Measurements from ENCODE around the gene SFTPB.
A peak's percentile ranks its signal among the peaks of the same experiment; 100 is the strongest.

SFTPB gene

DNA sequence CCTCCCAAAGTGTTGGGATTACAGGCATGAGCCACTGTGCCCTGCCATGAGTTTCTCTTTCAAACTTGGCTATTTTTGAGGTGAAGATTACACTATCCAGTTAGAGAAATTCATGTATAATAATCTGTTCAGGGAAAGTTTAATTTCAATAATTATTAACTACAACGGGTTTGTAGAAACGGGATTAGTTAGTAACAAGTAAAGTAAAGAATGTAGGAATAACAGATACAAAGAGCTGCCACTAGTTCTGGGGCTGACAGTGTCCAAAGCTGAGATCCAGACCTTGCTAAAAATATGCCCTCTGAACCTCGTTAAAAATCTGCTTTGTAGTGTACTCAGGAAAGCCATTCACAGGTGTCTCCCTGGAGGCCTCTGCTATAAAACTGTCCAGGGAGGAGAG, 16.9 kb downstream of the SFTPB start:
- no CpG with 5 or more reads among the region's 3 CpGs for WGBS, 2 donors (ENCODE audit: extremely low coverage in 2 of 2, insufficient read length in 2 of 2, insufficient replicate concordance in 1 of 2)

GRCh38 chr2:85650456-85650855, 17.5 kb downstream of the SFTPB start:
- no peaks in the 10 kb centered on the region for H3K4me1 ChIP-seq (ENCODE audit: control insufficient read depth in 2 of 2, insufficient read depth in 1 of 2, low read depth in 1 of 2, low read length in 2 of 2)
- WGBS, 2 donors (ENCODE audit: extremely low coverage in 2 of 2, insufficient read length in 2 of 2, insufficient replicate concordance in 1 of 2) = no CpG with 5 or more reads among the region's 4 CpGs
- H2AK5ac ChIP-seq (ENCODE audit: low read depth, low read length) = no peak overlapping the region
- H3K79me1 ChIP-seq (ENCODE audit: low read depth, low read length) = peaks cover 2% of the 10 kb centered on the region
- no peak overlapping the region for H2BK15ac ChIP-seq (ENCODE audit: low read length)
- no peak overlapping the region for H3K23ac ChIP-seq (ENCODE audit: low read depth, low read length, poor library complexity)
- no peak overlapping the region for H3K9ac ChIP-seq (ENCODE audit: low read depth, low read length, poor library complexity)
- H2BK120ac ChIP-seq (ENCODE audit: low read depth, low read length) = no peak overlapping the region
- peak overlapping the region; percentile 53 for H4K91ac ChIP-seq (ENCODE audit: low read depth, low read length, poor library complexity)
- peaks cover 50 to 87% of the 10 kb centered on the region in 2 donors for H3K36me3 ChIP-seq (replicated peaks in 1 of 2; ENCODE audit: control insufficient read depth in 2 of 2, insufficient read depth in 2 of 2, low read length in 2 of 2)
- no peak for DNase-seq (ENCODE audit: low spot score)
- no peaks in the 10 kb centered on the region for H3K27me3 ChIP-seq (ENCODE audit: control insufficient read depth in 3 of 3, insufficient read depth in 3 of 3, low read depth in 1 of 3, low read length in 3 of 3)
- no peak overlapping the region for H3K18ac ChIP-seq (ENCODE audit: low read length)
- no peak overlapping the region for H3K14ac ChIP-seq (ENCODE audit: low read length)
- no peak overlapping the region for H3K4me2 ChIP-seq (ENCODE audit: insufficient read depth, low read length, poor library complexity, severe bottlenecking)
- H3K9me3 ChIP-seq (replicated peaks in 1 of 2; ENCODE audit: control insufficient read depth in 2 of 2, insufficient read depth in 1 of 2, low read depth in 1 of 2, low read length in 2 of 2) = peaks cover 0 to 1% of the 10 kb centered on the region in 2 donors
- H2BK12ac ChIP-seq (ENCODE audit: low read length) = no peak overlapping the region
- H3K4ac ChIP-seq (ENCODE audit: low read length) = no peak overlapping the region
- H4K8ac ChIP-seq (ENCODE audit: low read depth, low read length) = no peak overlapping the region
- no peak overlapping the region for H2BK5ac ChIP-seq (ENCODE audit: low read length)
- H2AFZ ChIP-seq (ENCODE audit: low read length) = no peak overlapping the region
- no peak overlapping the region for H3K27ac ChIP-seq (replicated peaks; ENCODE audit: low read length)
- no peak overlapping the region for H3K4me3 ChIP-seq (ENCODE audit: low read length in 2 of 2)

More for the DNA sequence above, 16.9 kb downstream of the SFTPB start:
- Histone ChIP-seq H3K23ac (ENCODE audit: low read depth, low read length, poor library complexity) (no peak overlapping the region), H2BK12ac (ENCODE audit: low read length) (no peak overlapping the region), H2AFZ (ENCODE audit: low read length) (no peak overlapping the region), H3K27me3 (ENCODE audit: control insufficient read depth in 3 of 3, insufficient read depth in 3 of 3, low read depth in 1 of 3, low read length in 3 of 3) (no peaks in the 10 kb centered on the region), H4K8ac (ENCODE audit: low read depth, low read length) (no peak overlapping the region), H4K91ac (ENCODE audit: low read depth, low read length, poor library complexity) (no peak overlapping the region), H3K4ac (ENCODE audit: low read length) (no peak overlapping the region), H2AK5ac (ENCODE audit: low read depth, low read length) (no peak overlapping the region), H3K9ac (ENCODE audit: low read depth, low read length, poor library complexity) (no peak overlapping the region), H3K9me3 (replicated peaks in 1 of 2; ENCODE audit: control insufficient read depth in 2 of 2, insufficient read depth in 1 of 2, low read depth in 1 of 2, low read length in 2 of 2) (peaks cover 0 to 1% of the 10 kb centered on the region in 2 donors), H2BK5ac (ENCODE audit: low read length) (no peak overlapping the region), H3K36me3 (replicated peaks in 1 of 2; ENCODE audit: control insufficient read depth in 2 of 2, insufficient read depth in 2 of 2, low read length in 2 of 2) (peaks cover 48 to 87% of the 10 kb centered on the region in 2 donors), H3K18ac (ENCODE audit: low read length) (no peak overlapping the region), H3K4me1 (ENCODE audit: control insufficient read depth in 2 of 2, insufficient read depth in 1 of 2, low read depth in 1 of 2, low read length in 2 of 2) (no peaks in the 10 kb centered on the region), H3K4me3 (ENCODE audit: low read length in 2 of 2) (no peak overlapping the region), H3K79me1 (ENCODE audit: low read depth, low read length) (peaks cover 2% of the 10 kb centered on the region), H3K4me2 (ENCODE audit: insufficient read depth, low read length, poor library complexity, severe bottlenecking) (no peak overlapping the region), H3K14ac (ENCODE audit: low read length) (no peak overlapping the region), H3K27ac (replicated peaks; ENCODE audit: low read length) (no peak overlapping the region), H2BK120ac (ENCODE audit: low read depth, low read length) (no peak overlapping the region), H2BK15ac (ENCODE audit: low read length) (no peak overlapping the region)
- no peak for DNase-seq (ENCODE audit: low spot score)

DNA sequence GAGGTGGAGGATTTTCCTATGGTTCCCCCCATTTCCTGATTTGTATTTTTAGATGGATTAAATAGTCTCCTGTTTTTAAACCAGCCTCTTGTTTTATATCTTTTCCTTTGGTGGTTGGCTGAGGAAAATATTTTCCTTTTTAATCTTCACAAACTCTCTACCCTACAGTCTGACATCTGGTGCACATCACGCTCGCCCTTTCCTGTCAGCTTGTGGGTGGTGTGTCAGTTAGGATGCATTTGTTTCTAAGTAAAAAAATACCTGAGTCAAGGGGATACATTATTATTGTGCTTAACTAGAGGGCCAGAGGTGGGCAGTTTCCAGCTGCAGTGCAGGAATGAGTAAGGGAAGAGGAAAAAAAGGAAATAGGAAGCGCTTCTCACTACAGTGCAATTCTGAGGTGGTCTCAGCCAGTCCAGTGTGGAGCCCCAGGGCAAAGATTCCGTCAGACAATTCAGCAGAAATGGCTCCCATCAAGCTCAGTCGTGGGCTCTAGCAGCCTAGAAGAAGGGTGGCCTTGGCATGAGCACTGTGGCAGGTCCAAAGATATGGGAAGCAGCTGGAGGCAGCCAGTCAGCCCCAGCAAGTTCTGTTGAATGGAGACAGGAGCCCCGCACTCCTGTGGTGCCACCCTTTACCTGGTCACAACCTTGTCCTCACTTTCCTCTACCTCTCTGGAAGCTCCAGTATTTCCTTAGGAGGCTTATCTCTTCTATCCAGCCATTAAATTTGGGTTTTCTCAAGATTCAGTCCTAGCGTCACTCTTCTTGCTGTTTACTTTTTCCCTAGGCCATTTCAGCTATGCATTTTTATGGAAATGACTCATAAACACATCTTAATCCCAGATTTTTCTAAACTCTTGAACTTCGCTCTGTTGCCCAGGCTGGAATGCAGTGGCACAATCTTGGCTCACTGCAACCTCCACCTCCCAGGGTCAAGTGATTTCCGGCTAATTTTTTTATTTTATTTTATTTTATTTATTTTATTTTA, 18.5 kb downstream of the SFTPB start:
- H3K14ac ChIP-seq (ENCODE audit: low read length) = no peak overlapping the region
- no peak overlapping the region for H2BK12ac ChIP-seq (ENCODE audit: low read length)
- no peak overlapping the region for H2AK5ac ChIP-seq (ENCODE audit: low read depth, low read length)
- no peaks in the 10 kb centered on the region for H3K4me1 ChIP-seq (ENCODE audit: control insufficient read depth in 2 of 2, insufficient read depth in 1 of 2, low read depth in 1 of 2, low read length in 2 of 2)
- H3K4me3 ChIP-seq (ENCODE audit: low read length in 2 of 2) = no peak overlapping the region
- H3K9ac ChIP-seq (ENCODE audit: low read depth, low read length, poor library complexity) = no peak overlapping the region
- no CpG with 5 or more reads among the region's 9 CpGs for WGBS, 2 donors (ENCODE audit: extremely low coverage in 2 of 2, insufficient read length in 2 of 2, insufficient replicate concordance in 1 of 2)
- H3K79me1 ChIP-seq (ENCODE audit: low read depth, low read length) = peaks cover 2% of the 10 kb centered on the region
- H3K27ac ChIP-seq (replicated peaks; ENCODE audit: low read length) = no peak overlapping the region
- peaks cover 0 to 1% of the 10 kb centered on the region in 2 donors for H3K9me3 ChIP-seq (replicated peaks in 1 of 2; ENCODE audit: control insufficient read depth in 2 of 2, insufficient read depth in 1 of 2, low read depth in 1 of 2, low read length in 2 of 2)
- H3K4me2 ChIP-seq (ENCODE audit: insufficient read depth, low read length, poor library complexity, severe bottlenecking) = no peak overlapping the region
- DNase-seq (ENCODE audit: low spot score) = no peak
- H4K91ac ChIP-seq (ENCODE audit: low read depth, low read length, poor library complexity) = no peak overlapping the region
- no peak overlapping the region for H4K8ac ChIP-seq (ENCODE audit: low read depth, low read length)
- no peak overlapping the region for H2AFZ ChIP-seq (ENCODE audit: low read length)
- H3K36me3 ChIP-seq (replicated peaks in 1 of 2; ENCODE audit: control insufficient read depth in 2 of 2, insufficient read depth in 2 of 2, low read length in 2 of 2) = peaks cover 56 to 95% of the 10 kb centered on the region in 2 donors
- H2BK15ac ChIP-seq (ENCODE audit: low read length) = no peak overlapping the region
- no peak overlapping the region for H2BK5ac ChIP-seq (ENCODE audit: low read length)
- H2BK120ac ChIP-seq (ENCODE audit: low read depth, low read length) = no peak overlapping the region
- no peak overlapping the region for H3K4ac ChIP-seq (ENCODE audit: low read length)
- no peaks in the 10 kb centered on the region for H3K27me3 ChIP-seq (ENCODE audit: control insufficient read depth in 3 of 3, insufficient read depth in 3 of 3, low read depth in 1 of 3, low read length in 3 of 3)
- H3K23ac ChIP-seq (ENCODE audit: low read depth, low read length, poor library complexity) = no peak overlapping the region
- H3K18ac ChIP-seq (ENCODE audit: low read length) = no peak overlapping the region

DNA sequence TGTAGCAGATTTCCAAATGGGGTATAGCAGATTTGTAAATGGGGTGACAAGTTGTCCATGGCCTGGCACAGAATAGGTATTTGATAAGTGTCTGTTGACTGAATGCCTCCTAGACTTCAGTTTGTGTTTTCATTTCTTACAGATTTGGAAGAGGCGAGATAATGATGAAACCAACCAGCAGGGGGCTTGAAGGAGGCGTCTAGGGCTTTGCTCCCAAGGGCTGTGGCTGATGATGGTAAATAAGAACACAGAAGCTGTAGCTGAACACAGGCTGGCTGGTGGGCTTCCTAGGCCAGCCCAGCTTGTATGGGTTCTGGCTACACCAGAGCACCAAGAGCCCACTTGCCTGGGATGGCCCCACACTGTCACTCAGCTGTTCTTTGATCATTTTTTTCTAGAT, 19.4 kb downstream of the SFTPB start:
- Histone ChIP-seq H3K27me3 (ENCODE audit: control insufficient read depth in 3 of 3, insufficient read depth in 3 of 3, low read depth in 1 of 3, low read length in 3 of 3) (no peaks in the 10 kb centered on the region), H2BK5ac (ENCODE audit: low read length) (no peak overlapping the region), H3K4me3 (ENCODE audit: low read length in 2 of 2) (no peak overlapping the region), H4K8ac (ENCODE audit: low read depth, low read length) (no peak overlapping the region), H2BK120ac (ENCODE audit: low read depth, low read length) (no peak overlapping the region), H3K79me1 (ENCODE audit: low read depth, low read length) (peaks cover 2% of the 10 kb centered on the region), H4K91ac (ENCODE audit: low read depth, low read length, poor library complexity) (no peak overlapping the region), H2BK15ac (ENCODE audit: low read length) (no peak overlapping the region), H3K9ac (ENCODE audit: low read depth, low read length, poor library complexity) (no peak overlapping the region), H2AFZ (ENCODE audit: low read length) (no peak overlapping the region), H3K18ac (ENCODE audit: low read length) (no peak overlapping the region), H3K4me1 (ENCODE audit: control insufficient read depth in 2 of 2, insufficient read depth in 1 of 2, low read depth in 1 of 2, low read length in 2 of 2) (no peaks in the 10 kb centered on the region), H3K23ac (ENCODE audit: low read depth, low read length, poor library complexity) (no peak overlapping the region), H3K9me3 (replicated peaks in 1 of 2; ENCODE audit: control insufficient read depth in 2 of 2, insufficient read depth in 1 of 2, low read depth in 1 of 2, low read length in 2 of 2) (peaks cover 0 to 1% of the 10 kb centered on the region in 2 donors), H3K27ac (replicated peaks; ENCODE audit: low read length) (no peak overlapping the region), H3K4me2 (ENCODE audit: insufficient read depth, low read length, poor library complexity, severe bottlenecking) (no peak overlapping the region), H2BK12ac (ENCODE audit: low read length) (no peak overlapping the region), H3K4ac (ENCODE audit: low read length) (no peak overlapping the region), H3K36me3 (replicated peaks in 1 of 2; ENCODE audit: control insufficient read depth in 2 of 2, insufficient read depth in 2 of 2, low read length in 2 of 2) (peaks cover 58 to 95% of the 10 kb centered on the region in 2 donors), H2AK5ac (ENCODE audit: low read depth, low read length) (no peak overlapping the region), H3K14ac (ENCODE audit: low read length) (no peak overlapping the region)
- no peak for DNase-seq (ENCODE audit: low spot score)
- no CpG with 5 or more reads among the region's 2 CpGs for WGBS, 2 donors (ENCODE audit: extremely low coverage in 2 of 2, insufficient read length in 2 of 2, insufficient replicate concordance in 1 of 2)
